A549 (cell line): ENCODE data around the gene DIAPH2.

Source experiments
- E2F6 ChIP-seq: IDR thresholded peaks from 2 replicates; pipeline ENCODE4 v1.6.1; 2012; ENCODE audit warnings: low read depth, borderline replicate concordance
- USF2 ChIP-seq: fragments of 450-650 bp; IDR thresholded peaks from 2 replicates; pipeline ENCODE4 v1.6.1; 2014; ENCODE audit warnings: antibody characterized with exemption

DNA sequence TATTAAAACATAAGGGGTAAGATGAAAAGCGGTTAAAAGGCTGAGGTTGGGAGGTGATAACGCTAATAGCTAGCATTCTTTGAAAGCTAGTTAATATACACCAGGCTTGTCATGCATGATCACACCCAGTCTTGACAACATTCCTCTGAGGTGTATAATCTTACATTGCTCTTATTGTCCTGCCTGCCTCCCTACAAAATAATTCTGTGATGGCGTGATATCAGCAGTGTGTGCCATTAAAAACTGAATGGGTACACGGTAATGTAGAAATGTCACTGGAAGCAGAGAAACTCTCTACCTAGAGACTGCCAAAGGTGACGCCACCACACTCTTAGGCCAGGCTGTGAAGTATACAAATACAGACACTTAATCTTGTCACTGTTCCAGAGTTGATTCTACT lies 68.1 kb downstream of the DIAPH2 start:
- no peak for TF ChIP-seq USF2
- no peak for TF ChIP-seq E2F6
